Spleen (tissue), 7 donors: ENCODE results near the gene SPATA20.

ENCODE experiments used
- CTCF ChIP-seq, 11 experiments: fragments of 200-600 bp in 7 of 11; fragments of 450-650 bp in 4 of 11; sonication (generic) in 4 of 11; IDR thresholded peaks in 8 of 11; conservative IDR thresholded peaks in 3 of 11; 1 replicate in 7 of 11; 2 replicates in 4 of 11; pipeline versions ENCODE4 v1.4.0 to v1.8.0; 2016 to 2021; ENCODE audit warnings: antibody characterized with exemption in 11 of 11, inconsistent platforms in 4 of 11, mild to moderate bottlenecking in 1 of 11
- POLR2A ChIP-seq, 3 donors: fragments of 450-650 bp; IDR thresholded peaks; one replicate each; pipeline ENCODE4 v1.5.1; 2017; ENCODE audit warnings: antibody characterized with exemption in 3 of 3, mild to moderate bottlenecking in 1 of 3
- POLR2AphosphoS5 ChIP-seq, 3 donors: sonication (generic); formaldehyde crosslinking; IDR thresholded peaks; one replicate each; pipeline ENCODE4 v1.5.1; 2017; ENCODE audit warnings: antibody characterized with exemption in 3 of 3
- donor health status: DM: no; HTN: no; CAD: no; lungs with moderate emphysema.
- donor health status: DM: no; HTN: no; CAD: no.
- donor health status: DM: no; HTN: no; CAD: no.

- TF ChIP-seq CTCF (IDR thresholded peaks at IDR 0.05 in 8 of 11, conservative IDR thresholded peaks at IDR 0.05 in 3 of 11) (no peak), POLR2AphosphoS5 (IDR thresholded peaks at IDR 0.05) (no peak), POLR2A (IDR thresholded peaks at IDR 0.05) (no peak)
Observed at GRCh38 chr17:50568659-50569058, 21.7 kb downstream of the SPATA20 start.
